HG03521 (cell line): ENCODE measurements around the gene C19orf53.

ENCODE experiments used
- ATAC-seq: cut with Tn5 transposase; IDR thresholded peaks from one replicate; pipeline ENCODE4 v1.9.1; 2021; ENCODE audit warnings: mild to moderate bottlenecking, moderate library complexity; ENCODE audit not compliant: unreplicated experiment

C19orf53 gene

GRCh38 chr19:13825489-13826441 lies 51.5 kb downstream of the C19orf53 start:
- no peak for ATAC-seq

DNA sequence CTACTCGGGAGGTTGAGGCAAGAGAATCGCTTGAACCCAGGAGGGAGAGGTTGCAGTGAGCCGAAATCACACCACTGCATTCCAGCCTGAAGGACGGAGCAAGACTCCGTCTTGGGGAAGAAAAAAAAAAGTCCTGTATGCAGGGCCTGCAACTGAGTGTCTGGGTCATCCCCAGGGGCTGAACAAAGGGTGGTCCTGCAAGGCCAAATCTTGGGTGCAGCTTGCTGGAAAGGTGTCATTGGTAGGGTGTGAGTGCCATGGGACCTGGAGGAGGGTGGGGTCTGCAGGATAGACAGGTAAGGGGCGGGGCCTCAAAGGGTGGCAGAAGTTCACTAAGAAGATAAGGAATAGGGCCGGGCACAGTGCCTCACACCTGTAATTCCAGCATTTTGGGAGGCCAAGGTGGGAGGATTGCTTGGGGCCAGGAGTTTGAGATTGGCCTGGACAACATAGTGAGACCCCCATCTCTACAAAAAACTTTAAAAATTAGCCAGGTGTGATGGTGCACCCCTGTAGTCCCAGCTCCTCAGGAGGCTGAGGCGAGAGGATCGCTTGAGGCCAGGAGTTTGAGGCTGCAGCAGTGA lies 52.5 kb downstream of the C19orf53 start:
- no peak for ATAC-seq

DNA sequence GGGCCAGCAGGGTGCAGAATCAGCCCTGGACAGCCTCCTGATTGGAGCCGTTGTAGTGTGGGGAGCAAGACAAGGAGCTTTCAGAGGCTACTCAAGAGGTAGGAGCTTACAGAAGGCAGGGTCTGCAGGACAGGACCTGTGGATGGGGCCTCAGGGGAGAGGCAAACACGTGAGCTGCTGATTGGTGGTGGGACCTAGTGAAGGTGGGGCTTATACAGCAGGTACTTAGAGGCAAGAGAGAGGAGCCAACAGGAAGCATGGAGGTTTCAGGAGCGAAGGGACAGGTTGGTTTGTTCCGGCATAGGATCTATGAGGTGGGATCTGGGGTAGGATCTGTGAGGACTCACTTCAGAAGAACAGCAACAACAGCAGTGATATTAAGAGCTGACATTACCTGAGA lies 53.4 kb downstream of the C19orf53 start:
- no peak for ATAC-seq
